ENCODE measurements around the gene DCDC2C. TPM values are rescaled to one million over a fixed set of nuclear protein-coding genes. Genes with fewer than 3 reads are reported as not detected.

The DCDC2C gene
- total RNA-seq, 4 donors from 2014 or later: 0.40 to 1.5 (median 0.68) TPM

- DNase-seq: no peak
- H3K4me1 ChIP-seq: no peaks in the 10 kb centered on the region
- intact Hi-C loops (cut with DNase I): no loop called here
- no peaks in the 10 kb centered on the region for H3K9me3 ChIP-seq
- no peaks in the 10 kb centered on the region for H3K36me3 ChIP-seq
- no peak overlapping the region for H3K27ac ChIP-seq
- no peak overlapping the region for H3K4me3 ChIP-seq (replicated peaks in 1 of 3)
- TF ChIP-seq POLR2A (IDR thresholded peaks at IDR 0.05) (no peak), CTCF (IDR thresholded peaks at IDR 0.05) (no peak)
- no peaks in the 10 kb centered on the region for H3K27me3 ChIP-seq
- WGBS, 2 donors: 66 to 74% methylated on average over 7 of the region's 7 CpGs
Observed at GRCh38 chr2:3837086-3837485, 133.7 kb downstream of the DCDC2C start.

- H3K27ac ChIP-seq: no peak overlapping the region
- no peak overlapping the region for H3K4me3 ChIP-seq (replicated peaks in 1 of 3)
- no peaks in the 10 kb centered on the region for H3K4me1 ChIP-seq
- no peaks in the 10 kb centered on the region for H3K27me3 ChIP-seq
- no peak for TF ChIP-seq CTCF (IDR thresholded peaks at IDR 0.05)
- no peak for TF ChIP-seq POLR2A (IDR thresholded peaks at IDR 0.05)
- WGBS, 2 donors: 89 to 93% methylated on average over 3 of the region's 3 CpGs
- intact Hi-C loops (cut with DNase I): no loop called here
- no peaks in the 10 kb centered on the region for H3K9me3 ChIP-seq
- DNase-seq: no peak
- no peaks in the 10 kb centered on the region for H3K36me3 ChIP-seq
Observed at GRCh38 chr2:3838348-3838747, 135.0 kb downstream of the DCDC2C start.

- Histone ChIP-seq H3K27ac (no peak overlapping the region), H3K4me1 (no peaks in the 10 kb centered on the region), H3K27me3 (no peaks in the 10 kb centered on the region), H3K4me3 (replicated peaks in 1 of 3) (no peak overlapping the region), H3K9me3 (no peaks in the 10 kb centered on the region), H3K36me3 (no peaks in the 10 kb centered on the region)
- no peak for TF ChIP-seq CTCF (IDR thresholded peaks at IDR 0.05)
- no peak for TF ChIP-seq POLR2A (IDR thresholded peaks at IDR 0.05)
- DNase-seq: no peak
- intact Hi-C loops (cut with DNase I): no loop called here
- 36 to 38% methylated on average over 8 of the region's 8 CpGs for WGBS, 2 donors
Observed at GRCh38 chr2:3839476-3839875, 136.1 kb downstream of the DCDC2C start.

GRCh38 chr2:3840611-3841155 is 137.3 kb downstream of the DCDC2C start:
- H3K9me3 ChIP-seq: no peaks in the 10 kb centered on the region
- H3K4me3 ChIP-seq (replicated peaks in 1 of 3): no peak overlapping the region
- H3K4me1 ChIP-seq: no peaks in the 10 kb centered on the region
- 94 to 96% methylated on average over 15 of the region's 15 CpGs for WGBS, 2 donors
- H3K27me3 ChIP-seq: no peaks in the 10 kb centered on the region
- intact Hi-C loops (cut with DNase I): no loop called here
- H3K27ac ChIP-seq: no peak overlapping the region
- no peaks in the 10 kb centered on the region for H3K36me3 ChIP-seq
- TF ChIP-seq POLR2A (IDR thresholded peaks at IDR 0.05) (no peak), CTCF (IDR thresholded peaks at IDR 0.05) (no peak)
- no peak for DNase-seq

- Histone ChIP-seq H3K4me3 (replicated peaks in 1 of 3) (no peak overlapping the region), H3K27ac (no peak overlapping the region), H3K36me3 (no peaks in the 10 kb centered on the region), H3K27me3 (no peaks in the 10 kb centered on the region), H3K4me1 (no peaks in the 10 kb centered on the region), H3K9me3 (no peaks in the 10 kb centered on the region)
- intact Hi-C loops (cut with DNase I): no loop called here
- 69 to 74% methylated on average over 9 of the region's 9 CpGs for WGBS, 2 donors
- no peak for DNase-seq
- no peak for TF ChIP-seq CTCF (IDR thresholded peaks at IDR 0.05)
- TF ChIP-seq POLR2A (IDR thresholded peaks at IDR 0.05): no peak
Observed at GRCh38 chr2:3847397-3848052, 144.2 kb downstream of the DCDC2C start.

Data from thyroid gland (tissue), 4 donors.